Prostate gland (tissue), 2 donors: Measurements from ENCODE around the gene C4orf36.

Source experiments
- POLR2A ChIP-seq: fragments of 450-650 bp; IDR thresholded peaks from one replicate; pipeline ENCODE4 v1.6.1; 2016; ENCODE audit warnings: antibody characterized with exemption, mild to moderate bottlenecking
- POLR2AphosphoS5 ChIP-seq: sonication (generic); formaldehyde crosslinking; IDR thresholded peaks from one replicate; pipeline ENCODE4 v1.6.1; 2017; ENCODE audit warnings: antibody characterized with exemption
- TF ChIP-seq, protein P1 (sequence below), 4 experiments: fragments of 200-600 bp in 2 of 4; fragments of 450-650 bp in 2 of 4; sonication (generic) in 2 of 4; IDR thresholded peaks; 1 replicate in 3 of 4; 2 replicates in 1 of 4; pipeline ENCODE4 v1.5.1; 2016 to 2019; ENCODE audit warnings: antibody characterized with exemption in 4 of 4, mild to moderate bottlenecking in 2 of 4, moderate library complexity in 2 of 4

DNA sequence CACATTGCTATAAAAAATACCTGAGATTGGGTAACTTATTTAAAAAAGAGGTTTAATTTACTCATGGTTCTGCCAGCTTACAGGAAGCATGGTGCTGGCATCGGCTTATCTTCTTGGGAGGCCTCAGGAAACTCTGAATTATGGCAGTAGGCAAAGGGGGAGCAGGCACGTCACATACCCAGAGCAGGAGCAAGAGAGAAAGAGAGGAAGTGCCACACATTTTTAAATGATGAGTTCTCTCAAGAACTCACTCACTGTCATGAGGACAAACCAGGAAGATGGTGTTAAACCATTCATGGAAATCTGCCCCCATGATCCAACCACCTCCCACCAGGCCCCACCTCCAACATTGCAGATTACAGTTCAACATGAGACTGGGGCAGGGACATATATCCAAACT is 32.6 kb upstream of the C4orf36 start:
- TF ChIP-seq, protein P1, sequence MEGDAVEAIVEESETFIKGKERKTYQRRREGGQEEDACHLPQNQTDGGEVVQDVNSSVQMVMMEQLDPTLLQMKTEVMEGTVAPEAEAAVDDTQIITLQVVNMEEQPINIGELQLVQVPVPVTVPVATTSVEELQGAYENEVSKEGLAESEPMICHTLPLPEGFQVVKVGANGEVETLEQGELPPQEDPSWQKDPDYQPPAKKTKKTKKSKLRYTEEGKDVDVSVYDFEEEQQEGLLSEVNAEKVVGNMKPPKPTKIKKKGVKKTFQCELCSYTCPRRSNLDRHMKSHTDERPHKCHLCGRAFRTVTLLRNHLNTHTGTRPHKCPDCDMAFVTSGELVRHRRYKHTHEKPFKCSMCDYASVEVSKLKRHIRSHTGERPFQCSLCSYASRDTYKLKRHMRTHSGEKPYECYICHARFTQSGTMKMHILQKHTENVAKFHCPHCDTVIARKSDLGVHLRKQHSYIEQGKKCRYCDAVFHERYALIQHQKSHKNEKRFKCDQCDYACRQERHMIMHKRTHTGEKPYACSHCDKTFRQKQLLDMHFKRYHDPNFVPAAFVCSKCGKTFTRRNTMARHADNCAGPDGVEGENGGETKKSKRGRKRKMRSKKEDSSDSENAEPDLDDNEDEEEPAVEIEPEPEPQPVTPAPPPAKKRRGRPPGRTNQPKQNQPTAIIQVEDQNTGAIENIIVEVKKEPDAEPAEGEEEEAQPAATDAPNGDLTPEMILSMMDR (IDR thresholded peaks at IDR 0.05) = no peak
- TF ChIP-seq POLR2AphosphoS5 = no peak
- TF ChIP-seq POLR2A = no peak
